Stimulated activated CD8-positive, alpha-beta memory T cell treated with anti-CD3 and anti-CD28 coated beads, Interleukin-12 subunit alpha, Interleukin-12 subunit beta, amount 100 ng/mL, for 1 hour (primary cell): ENCODE results near the gene SSMEM1.
"Not testable (repeated sequence)": the region's sequence is repeated elsewhere in the genome, so short reads cannot be mapped to it uniquely, and the experiment has no call there.

Experiments used
- DNase-seq: peaks from one replicate; pipeline ENCODE4 v3.0.0-alpha.2; 2020; ENCODE audit warnings: low read depth

SSMEM1 gene, protein sequence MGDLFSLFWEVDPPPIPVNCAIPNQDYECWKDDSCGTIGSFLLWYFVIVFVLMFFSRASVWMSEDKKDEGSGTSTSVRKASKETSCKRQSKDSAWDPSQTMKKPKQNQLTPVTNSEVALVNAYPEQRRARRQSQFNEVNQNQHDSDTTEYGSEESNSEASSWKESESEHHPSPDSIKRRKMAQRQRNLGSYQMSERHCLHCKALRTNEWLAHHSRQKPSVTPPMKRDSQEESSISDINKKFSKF

DNA sequence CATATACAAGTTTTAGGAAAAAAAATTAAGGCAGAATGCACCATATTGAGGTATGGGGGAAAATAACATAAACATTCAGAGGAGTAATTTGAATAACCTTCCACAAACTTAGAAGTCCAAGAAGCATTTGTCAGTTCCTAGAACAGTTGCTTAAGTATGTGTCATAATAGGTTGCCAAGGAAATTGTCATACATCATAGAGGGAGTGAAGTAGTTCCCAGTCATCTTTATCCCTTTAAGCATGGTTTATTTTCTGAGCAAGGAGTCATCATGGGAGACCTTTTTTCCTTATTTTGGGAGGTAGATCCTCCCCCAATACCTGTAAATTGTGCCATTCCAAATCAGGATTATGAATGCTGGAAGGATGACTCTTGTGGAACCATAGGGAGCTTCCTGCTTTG, at the start of gene SSMEM1:
Gene SSMEM1 (plus strand): TSS at position 219 of the 400 bp plus-strand sequence. CDS start 51 bp downstream, at position 270.
- DNase-seq: no peak

DNA sequence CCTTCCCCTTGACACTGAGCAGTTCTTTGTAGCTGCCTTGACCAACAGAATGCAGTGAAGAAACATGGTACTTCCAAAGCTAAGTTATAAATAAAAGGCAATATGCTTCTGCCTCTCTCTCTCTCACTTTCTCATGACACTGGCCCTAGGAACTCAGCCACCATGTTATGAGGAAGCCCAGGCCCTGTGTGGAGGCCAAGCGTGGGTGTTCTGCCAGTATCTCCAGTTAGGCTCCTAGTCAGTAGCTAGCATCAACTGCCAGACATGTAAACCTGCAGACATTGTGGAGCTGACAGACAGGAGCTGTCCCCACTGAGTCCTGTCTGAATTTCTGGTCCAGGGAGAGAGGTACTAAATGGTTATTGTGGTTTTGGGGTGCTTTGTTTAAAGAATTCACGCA, 47.6 kb upstream of the SSMEM1 start:
- no peak for DNase-seq

DNA sequence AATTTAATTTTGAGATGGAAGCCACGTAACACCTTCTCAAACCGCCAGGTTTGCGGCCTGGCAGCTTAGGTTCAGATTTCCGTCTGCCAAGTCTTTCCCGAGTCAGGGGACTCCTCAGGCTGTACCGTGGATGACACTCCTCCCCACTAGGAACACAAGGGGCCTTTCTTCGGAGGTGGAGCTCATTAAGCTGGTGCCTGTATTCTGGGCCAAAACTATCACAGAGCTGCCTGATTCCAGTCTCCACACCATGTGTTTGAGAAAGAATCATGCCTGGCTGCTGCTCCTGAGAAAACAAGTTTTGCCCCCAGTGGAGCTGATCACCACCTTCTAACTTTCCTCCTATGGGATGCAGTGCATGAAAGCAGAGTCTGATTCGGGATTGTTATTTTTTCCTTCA, 47.2 kb upstream of the SSMEM1 start:
- no peak for DNase-seq

GRCh38 chr7:130162196-130162595, 45.5 kb upstream of the SSMEM1 start:
- DNase-seq: no peak

DNA sequence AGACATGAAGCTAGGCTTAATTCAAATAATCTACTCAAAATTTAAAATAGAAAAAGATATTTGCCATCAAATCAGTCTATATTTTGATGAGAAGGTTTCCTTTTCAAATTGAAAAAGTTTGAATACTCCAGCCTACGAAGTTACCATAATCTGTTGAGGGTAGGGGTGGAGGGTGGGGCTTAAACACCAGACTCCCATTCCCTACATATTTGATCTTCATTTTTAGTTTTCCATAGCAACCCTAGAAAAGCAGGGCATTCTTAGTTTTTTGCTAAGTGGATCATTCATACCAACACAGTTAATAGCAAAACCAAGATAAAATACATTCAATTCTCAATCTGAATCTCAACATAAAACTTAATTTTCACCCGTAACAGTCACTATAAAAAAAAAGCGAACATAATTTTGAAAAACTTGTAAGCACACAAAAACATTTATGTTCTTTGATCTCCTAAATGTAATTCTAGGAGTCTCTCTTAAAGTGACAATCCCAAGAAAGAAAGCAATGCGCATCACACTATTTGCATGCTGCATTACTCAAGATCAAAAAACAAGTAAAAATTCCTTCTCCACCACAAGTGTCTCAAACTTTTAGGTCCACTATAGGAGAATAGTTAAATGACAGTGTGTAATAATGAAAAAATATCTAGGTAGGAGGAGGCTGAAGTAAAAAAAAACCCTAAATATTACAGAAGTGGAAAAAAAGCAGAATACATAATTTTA, 33.3 kb upstream of the SSMEM1 start:
- no peak for DNase-seq

DNA sequence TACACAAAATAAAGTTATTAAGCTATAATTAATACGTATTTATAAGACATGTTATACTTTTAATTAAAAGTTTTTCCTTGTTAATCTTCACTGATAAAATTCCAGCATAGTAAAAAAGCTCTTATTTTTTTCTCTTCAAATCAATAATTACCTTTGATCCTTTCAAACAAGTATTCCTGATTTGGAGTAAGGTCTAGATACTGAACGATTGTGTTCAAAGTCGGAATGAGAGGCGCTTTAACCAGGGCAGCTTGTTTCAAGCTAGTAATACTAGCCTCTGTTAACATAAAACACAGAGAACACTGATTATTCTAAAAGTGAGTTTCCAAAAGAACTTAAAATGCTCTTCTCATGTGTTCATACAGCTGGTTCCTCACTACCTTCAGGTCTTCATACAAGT, 29.4 kb upstream of the SSMEM1 start:
- DNase-seq: no peak

- DNase-seq: no peak
Measured at GRCh38 chr7:130179631-130180030, 28.0 kb upstream of the SSMEM1 start.

- no peak for DNase-seq
Measured at GRCh38 chr7:130180571-130181262, 26.9 kb upstream of the SSMEM1 start.

DNA sequence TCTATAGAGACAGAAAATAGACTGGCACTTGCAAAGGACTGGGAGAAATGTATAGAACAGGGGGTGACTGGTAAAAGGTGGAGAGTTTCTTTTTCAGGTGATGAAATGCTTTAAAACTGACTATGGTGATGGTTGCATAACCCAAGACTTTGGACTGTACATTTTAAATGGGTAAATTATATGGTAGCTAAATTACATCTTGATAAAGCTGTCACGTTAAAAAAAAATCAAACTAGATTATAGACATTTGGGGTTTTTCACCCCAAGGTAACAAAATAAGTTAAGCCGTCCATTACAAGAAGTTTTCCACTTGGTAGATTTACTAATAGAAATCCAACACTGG, 26.4 kb upstream of the SSMEM1 start:
- DNase-seq: no peak

GRCh38 chr7:130182990-130183389, 24.7 kb upstream of the SSMEM1 start:
- DNase-seq: no peak

- DNase-seq: not testable (repeated sequence)
Measured at GRCh38 chr7:130184349-130184748, 23.3 kb upstream of the SSMEM1 start.

GRCh38 chr7:130187360-130187759, 20.3 kb upstream of the SSMEM1 start:
- DNase-seq: no peak

GRCh38 chr7:130189343-130189742, 18.3 kb upstream of the SSMEM1 start:
- DNase-seq: no peak

DNA sequence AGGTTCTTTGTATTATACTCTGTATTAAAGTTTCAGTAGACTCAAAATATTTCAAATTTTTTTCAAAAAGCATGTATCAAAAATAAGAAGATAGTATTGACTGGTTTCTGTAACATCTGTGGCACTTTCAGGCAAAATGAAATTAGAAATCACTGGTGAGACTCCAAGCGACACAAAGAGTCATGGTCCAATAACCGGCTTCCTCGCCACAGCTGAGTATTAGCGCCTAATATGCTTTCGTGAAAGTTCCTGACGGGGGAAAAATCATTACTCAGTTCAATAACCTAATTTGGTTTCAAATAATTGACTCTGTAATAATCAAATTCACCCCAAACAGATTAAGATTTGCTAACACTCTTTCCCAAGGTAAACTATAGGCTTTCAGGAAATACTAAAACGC, 15.9 kb upstream of the SSMEM1 start:
- DNase-seq: no peak

- DNase-seq: no peak
Measured at GRCh38 chr7:130195396-130195795, 12.3 kb upstream of the SSMEM1 start.

DNA sequence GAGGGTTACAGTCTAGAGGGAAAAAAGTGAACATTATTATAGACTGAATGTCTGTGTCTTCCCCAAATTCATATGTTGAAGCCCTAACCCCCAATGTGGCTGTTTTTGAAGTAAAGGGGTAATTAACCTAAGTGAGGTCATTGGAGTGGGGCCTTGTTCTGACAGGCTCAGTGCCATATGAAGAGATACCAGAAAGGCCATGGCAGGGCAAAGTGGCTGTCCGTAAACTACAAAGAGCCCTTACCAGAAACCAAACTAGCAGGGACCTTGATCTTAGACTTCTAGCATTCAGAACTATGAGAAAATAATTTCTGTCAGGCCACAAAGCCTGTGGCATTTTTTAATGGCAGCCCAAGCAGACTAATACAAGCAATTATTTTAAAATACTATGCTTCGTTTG, 11.2 kb upstream of the SSMEM1 start:
- DNase-seq: no peak

DNA sequence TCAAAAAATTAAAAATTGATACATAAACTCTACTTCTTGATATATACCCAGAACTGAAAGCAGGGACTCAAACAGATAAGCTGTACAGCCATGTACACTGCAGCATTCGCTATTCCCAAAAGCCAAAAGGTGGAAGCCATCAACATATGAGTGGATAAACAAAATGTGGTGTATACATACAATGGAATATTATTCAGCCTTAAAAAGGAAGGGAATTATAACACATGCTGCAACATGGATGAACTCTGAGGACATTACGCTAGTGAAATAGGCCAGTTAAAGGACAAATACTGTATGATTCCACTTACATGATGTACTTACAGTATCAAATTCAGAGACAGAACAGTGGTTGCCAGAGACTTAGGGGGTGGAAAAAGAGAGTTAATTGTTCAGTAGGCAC, 10.6 kb upstream of the SSMEM1 start:
- DNase-seq: no peak

GRCh38 chr7:130201796-130202195, 5.9 kb upstream of the SSMEM1 start:
- no peak for DNase-seq

- DNase-seq: peak; percentile 92
Measured at GRCh38 chr7:130205084-130205947, 2.3 kb upstream of the SSMEM1 start, which contains the start of gene TMEM209. Gene TMEM209 (minus strand): TSS chr7:130205406. CDS start chr7:130205375, 31 bp downstream.

DNA sequence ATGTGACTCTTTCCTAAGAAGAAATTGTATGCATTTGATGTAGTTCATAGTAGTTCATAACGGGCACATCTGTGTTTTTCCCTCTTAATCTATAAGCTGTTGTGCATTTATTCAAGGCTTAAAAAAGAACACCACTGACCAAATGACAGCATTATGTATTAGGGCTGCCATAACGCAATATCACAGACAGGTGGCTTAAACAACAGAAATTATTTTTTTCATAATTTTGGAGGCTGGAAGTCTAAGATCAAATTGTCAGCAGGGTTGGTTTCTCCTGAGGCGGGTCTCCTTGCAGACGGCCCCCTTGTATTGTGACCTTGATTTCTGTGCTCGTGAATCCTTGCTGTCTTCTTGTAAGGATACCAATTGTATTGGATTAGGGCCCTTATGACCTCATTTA, 627 bp upstream of the SSMEM1 start:
- no peak for DNase-seq

GRCh38 chr7:130208516-130208915, 856 bp downstream of the SSMEM1 start:
- no peak for DNase-seq
